HT1080 (cell line): ENCODE data around the gene ARHGEF11. TPM values are rescaled to one million over a fixed set of nuclear protein-coding genes. Genes with fewer than 3 reads are reported as not detected.
"Not testable (repeated sequence)": the region's sequence is repeated elsewhere in the genome, so short reads cannot be mapped to it uniquely, and the experiment has no call there.

Experiments used
- DNase-seq: peaks from one replicate; pipeline ENCODE4 v3.0.0-alpha.2; 2015; ENCODE audit warnings: low read depth
- total RNA-seq: library from RNA; depleted of rRNA; stranded (reverse); fragments of >200 nt; shearing (Covaris generic); gene quantifications from 2 replicates; pipeline ENCODE4 v1.2.3, GENCODE V29; 2014

Gene ARHGEF11
- total RNA-seq, 1 experiment from 2014 or later = 17.7 TPM

GRCh38 chr1:157055729-157056128, 10.2 kb upstream of the ARHGEF11 start:
- DNase-seq = not testable (repeated sequence)

GRCh38 chr1:157050836-157051235, 5.3 kb upstream of the ARHGEF11 start:
- DNase-seq = no peak

- DNase-seq = no peak
Measured at GRCh38 chr1:157047062-157047410, 1.5 kb upstream of the ARHGEF11 start.

GRCh38 chr1:157044326-157044725, 1.2 kb downstream of the ARHGEF11 start:
- DNase-seq = no peak

GRCh38 chr1:157043685-157044084, 1.9 kb downstream of the ARHGEF11 start:
- DNase-seq = no peak

- no peak for DNase-seq
Measured at GRCh38 chr1:157042846-157043245, 2.7 kb downstream of the ARHGEF11 start.

GRCh38 chr1:157040802-157041201, 4.7 kb downstream of the ARHGEF11 start:
- DNase-seq = peak; percentile 66

GRCh38 chr1:157035121-157035520, 10.4 kb downstream of the ARHGEF11 start:
- no peak for DNase-seq

- DNase-seq = no peak
Measured at GRCh38 chr1:157034137-157034800, 11.3 kb downstream of the ARHGEF11 start.

- no peak for DNase-seq
Measured at GRCh38 chr1:157033357-157033876, 12.1 kb downstream of the ARHGEF11 start.

- DNase-seq = no peak
Measured at GRCh38 chr1:157032303-157032702, 13.2 kb downstream of the ARHGEF11 start.

- no peak for DNase-seq
Measured at GRCh38 chr1:157030728-157031127, 14.8 kb downstream of the ARHGEF11 start.

GRCh38 chr1:157028674-157029073, 16.9 kb downstream of the ARHGEF11 start:
- no peak for DNase-seq

- no peak for DNase-seq
Measured at GRCh38 chr1:157025856-157026255, 19.7 kb downstream of the ARHGEF11 start.

GRCh38 chr1:157025385-157025784, 20.2 kb downstream of the ARHGEF11 start:
- no peak for DNase-seq

- no peak for DNase-seq
Measured at GRCh38 chr1:157021688-157022087, 23.9 kb downstream of the ARHGEF11 start.

GRCh38 chr1:157019457-157019856, 26.1 kb downstream of the ARHGEF11 start:
- no peak for DNase-seq

GRCh38 chr1:157011845-157012244, 33.7 kb downstream of the ARHGEF11 start:
- no peak for DNase-seq

- DNase-seq = no peak
Measured at GRCh38 chr1:157008502-157008901, 37.0 kb downstream of the ARHGEF11 start.

GRCh38 chr1:157007306-157007705, 38.2 kb downstream of the ARHGEF11 start:
- DNase-seq = no peak

GRCh38 chr1:157006676-157007075, 38.9 kb downstream of the ARHGEF11 start:
- DNase-seq = no peak

GRCh38 chr1:157005965-157006364, 39.6 kb downstream of the ARHGEF11 start:
- no peak for DNase-seq

GRCh38 chr1:157004806-157005205, 40.7 kb downstream of the ARHGEF11 start:
- DNase-seq = peak; percentile 21

GRCh38 chr1:157004327-157004726, 41.2 kb downstream of the ARHGEF11 start:
- DNase-seq = no peak
